Epithelial cell of prostate (primary cell): ENCODE results near the gene IL17RB.
A peak's percentile ranks its signal among the peaks of the same experiment; 100 is the strongest.

Source experiments
- DNase-seq: peaks from one replicate; pipeline ENCODE4 v3.0.0-alpha.2; 2011; ENCODE audit warnings: low read depth, low spot score
- H3K27ac ChIP-seq: fragments of 450-650 bp; 2 replicates; pipeline ENCODE4 v1.5.1; 2017; ENCODE audit warnings: mild to moderate bottlenecking

Gene IL17RB

GRCh38 chr3:53856964-53857363 lies 10.6 kb downstream of the IL17RB start:
- DNase-seq: no peak
- H3K27ac ChIP-seq: no peak overlapping the region

- no peak overlapping the region for H3K27ac ChIP-seq
- DNase-seq: no peak
Measured at GRCh38 chr3:53858096-53858741, 11.9 kb downstream of the IL17RB start.

GRCh38 chr3:53859178-53859577 lies 12.8 kb downstream of the IL17RB start:
- no peak for DNase-seq
- H3K27ac ChIP-seq: no peak overlapping the region

- no peak for DNase-seq
- no peak overlapping the region for H3K27ac ChIP-seq
Measured at GRCh38 chr3:53860196-53860595, 13.8 kb downstream of the IL17RB start.

- no peak for DNase-seq
- no peak overlapping the region for H3K27ac ChIP-seq
Measured at GRCh38 chr3:53862241-53862640, 15.9 kb downstream of the IL17RB start.

- DNase-seq: no peak
- no peak overlapping the region for H3K27ac ChIP-seq
Measured at GRCh38 chr3:53863145-53863544, 16.8 kb downstream of the IL17RB start.

GRCh38 chr3:53865732-53866499 lies 19.5 kb downstream of the IL17RB start:
- no peak overlapping the region for H3K27ac ChIP-seq
- DNase-seq: no peak

- no peak for DNase-seq
- H3K27ac ChIP-seq: no peak overlapping the region
Measured at GRCh38 chr3:53880396-53881345, 34.3 kb downstream of the IL17RB start.

GRCh38 chr3:53881691-53882593 lies 35.6 kb downstream of the IL17RB start, which contains the start of gene ACTR8:
Gene ACTR8, minus strand, starts transcription at chr3:53882152. Its CDS starts 51 bp downstream, at chr3:53882101.
- DNase-seq: no peak
- peak within 1 kb of the TSS; percentile 45 for H3K27ac ChIP-seq

- no peak overlapping the region for H3K27ac ChIP-seq
- no peak for DNase-seq
Measured at GRCh38 chr3:53883008-53883407, 36.6 kb downstream of the IL17RB start.

- DNase-seq: no peak
- H3K27ac ChIP-seq: no peak overlapping the region
Measured at GRCh38 chr3:53884623-53885022, 38.3 kb downstream of the IL17RB start.

- DNase-seq: no peak
- H3K27ac ChIP-seq: no peak overlapping the region
Measured at GRCh38 chr3:53885239-53885638, 38.9 kb downstream of the IL17RB start.

GRCh38 chr3:53887446-53887845 lies 41.1 kb downstream of the IL17RB start:
- DNase-seq: no peak

GRCh38 chr3:53888232-53888631 lies 41.9 kb downstream of the IL17RB start:
- DNase-seq: no peak
- no peak overlapping the region for H3K27ac ChIP-seq

More at GRCh38 chr3:53887446-53887845, 41.1 kb downstream of the IL17RB start:
- H3K27ac ChIP-seq: no peak overlapping the region

- no peak for DNase-seq
- peak overlapping the region; percentile 84 for H3K27ac ChIP-seq
Measured at GRCh38 chr3:53890726-53891475, 44.5 kb downstream of the IL17RB start.

GRCh38 chr3:53891497-53892285 lies 45.3 kb downstream of the IL17RB start, which contains the start of gene SELENOK:
Gene SELENOK, minus strand, starts transcription at chr3:53891859.
- peak; percentile 98 for DNase-seq

GRCh38 chr3:53892286-53892637 lies 45.9 kb downstream of the IL17RB start:
- peak overlapping the region; percentile 84 for H3K27ac ChIP-seq
- DNase-seq: no peak

More at GRCh38 chr3:53891497-53892285, 45.3 kb downstream of the IL17RB start, which contains the start of gene SELENOK:
- H3K27ac ChIP-seq: peak within 1 kb of the TSS; percentile 84

GRCh38 chr3:53899750-53900149 lies 53.4 kb downstream of the IL17RB start:
- H3K27ac ChIP-seq: no peak overlapping the region
- DNase-seq: no peak
